GM18508 (cell line): ENCODE data around the gene IGFN1.

Experiments used
- ATAC-seq: cut with Tn5 transposase; IDR thresholded peaks from one replicate; pipeline ENCODE4 v1.9.1; 2021; ENCODE audit warnings: moderate number of reproducible peaks; ENCODE audit not compliant: insufficient read depth, unreplicated experiment

Gene IGFN1

GRCh38 chr1:201259476-201260235 lies 69.0 kb downstream of the IGFN1 start:
- ATAC-seq, result no peak

DNA sequence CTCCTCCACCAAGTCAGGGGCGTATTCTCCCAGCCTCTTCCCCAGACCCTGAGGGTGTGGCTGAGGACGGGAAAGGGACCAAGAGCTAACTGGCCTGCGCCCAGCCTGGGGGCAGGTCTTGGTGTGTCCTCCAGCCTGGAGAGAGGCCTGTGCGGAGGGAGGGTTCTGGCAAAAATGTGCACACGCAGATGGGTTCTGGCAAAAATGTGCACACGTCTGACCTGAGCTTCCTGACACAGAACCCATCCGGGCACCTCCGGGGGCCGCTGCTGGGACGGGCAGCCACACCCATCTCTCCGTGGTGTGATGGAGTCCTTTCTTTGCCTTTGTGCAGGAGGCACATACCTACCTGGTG lies 69.6 kb downstream of the IGFN1 start:
- ATAC-seq, result no peak

- no peak for ATAC-seq
Measured at GRCh38 chr1:201260648-201261311, 70.2 kb downstream of the IGFN1 start.

DNA sequence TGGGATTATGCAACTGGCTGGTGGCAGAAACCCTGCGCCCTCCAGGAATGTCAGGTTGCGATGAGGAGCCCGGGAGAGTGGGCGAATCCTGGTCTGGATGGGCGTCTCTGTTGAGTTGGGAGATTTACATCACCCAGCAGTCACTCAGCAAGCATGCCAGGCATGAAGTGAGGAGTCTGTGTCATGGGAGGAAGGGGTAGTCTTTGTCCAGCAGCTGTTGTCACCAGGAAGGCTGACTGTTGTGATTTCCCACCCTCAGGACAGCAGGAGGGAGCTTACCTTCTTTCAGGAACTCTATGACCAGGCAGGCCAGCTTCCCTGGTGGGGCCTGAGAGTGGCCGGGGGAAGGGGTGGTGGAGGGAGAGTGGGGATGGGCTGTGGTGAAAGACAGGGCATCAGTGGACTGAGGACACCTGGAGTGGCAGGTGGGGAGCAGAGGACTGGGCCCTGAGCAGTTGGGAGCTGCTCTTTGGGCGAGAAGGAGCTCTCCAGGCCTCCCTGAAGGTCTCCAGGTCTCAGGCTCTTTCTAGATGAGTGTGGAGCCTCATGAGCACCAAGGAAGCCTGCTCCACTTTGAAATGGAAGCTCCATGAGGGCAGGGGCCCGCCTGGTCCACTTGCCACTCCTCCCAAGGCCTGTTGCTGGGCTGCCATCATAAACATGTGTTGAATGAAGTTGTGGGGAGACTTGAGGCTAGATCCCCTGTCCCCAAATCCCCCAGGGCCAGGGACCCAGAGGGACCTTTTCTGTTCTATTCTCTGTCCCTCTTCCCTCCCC lies 71.3 kb downstream of the IGFN1 start:
- no peak for ATAC-seq

DNA sequence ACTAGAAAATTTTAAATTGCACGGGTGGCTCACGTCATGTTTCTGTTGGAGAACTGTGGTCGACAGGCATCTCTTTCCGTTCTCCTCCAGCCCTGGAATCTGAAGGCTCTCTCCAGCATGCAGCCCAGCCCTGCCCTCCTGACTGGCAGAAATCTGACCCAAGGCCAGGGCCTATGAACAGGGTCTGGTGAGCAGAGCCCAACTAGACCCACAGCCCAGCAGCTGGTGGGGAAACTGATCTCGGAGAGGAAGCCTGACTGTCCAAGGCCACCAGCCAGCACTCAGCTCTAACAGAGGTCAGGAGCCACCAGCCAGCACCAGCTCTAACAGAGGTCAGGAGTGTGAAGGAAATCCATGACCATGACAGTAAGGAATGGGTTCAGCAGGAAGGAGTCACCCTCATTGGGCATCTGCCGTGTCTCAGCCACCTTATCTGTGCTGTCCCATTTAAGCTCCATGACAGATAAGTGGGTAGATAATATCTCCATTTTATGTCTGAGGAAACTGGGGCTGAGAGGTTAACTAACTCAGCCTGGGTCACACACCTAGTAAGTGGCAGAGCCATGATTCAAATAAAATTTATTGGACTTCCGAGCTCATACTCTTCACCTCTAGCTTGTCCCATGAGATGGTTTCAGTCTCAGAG lies 72.5 kb downstream of the IGFN1 start:
- no peak for ATAC-seq

GRCh38 chr1:201264072-201264471 lies 73.4 kb downstream of the IGFN1 start:
- no peak for ATAC-seq

DNA sequence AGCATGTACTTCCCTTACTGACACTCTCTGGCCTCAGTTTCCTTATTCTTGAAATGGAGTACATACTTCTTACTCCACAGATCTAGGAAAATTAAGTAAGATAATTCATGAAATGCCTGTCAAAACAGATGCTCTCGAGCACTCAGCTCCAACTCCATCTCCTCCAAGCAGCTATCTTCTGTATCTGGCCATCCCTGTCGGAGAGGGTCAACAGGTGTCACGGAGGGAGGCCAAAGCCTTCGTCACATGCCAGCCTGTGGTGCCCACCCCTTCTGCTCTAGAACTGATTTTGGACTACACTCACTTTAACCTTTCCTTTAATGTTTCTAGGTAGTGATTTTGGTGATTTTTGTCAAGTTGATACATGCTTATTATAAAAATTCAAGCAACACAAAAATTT lies 73.9 kb downstream of the IGFN1 start:
- ATAC-seq, result no peak

DNA sequence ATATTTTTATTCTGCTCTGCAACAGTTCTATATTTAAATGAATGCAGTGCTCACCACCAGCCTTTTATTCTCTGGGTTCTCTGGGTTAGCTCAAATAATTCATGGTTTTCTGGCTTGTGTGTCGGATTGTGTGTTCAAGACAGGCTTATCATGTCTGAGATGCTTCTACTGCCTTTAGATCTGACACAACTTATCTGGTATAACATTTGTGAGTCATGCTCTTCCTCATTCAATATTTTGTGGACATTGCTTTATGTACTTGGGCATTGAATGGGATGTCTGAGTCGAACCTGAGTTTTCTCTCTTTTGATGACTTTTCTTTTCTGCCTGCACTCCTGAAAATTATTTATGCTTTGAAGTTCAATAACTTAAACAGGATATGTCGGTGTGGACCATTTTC lies 75.1 kb downstream of the IGFN1 start:
- no peak for ATAC-seq

DNA sequence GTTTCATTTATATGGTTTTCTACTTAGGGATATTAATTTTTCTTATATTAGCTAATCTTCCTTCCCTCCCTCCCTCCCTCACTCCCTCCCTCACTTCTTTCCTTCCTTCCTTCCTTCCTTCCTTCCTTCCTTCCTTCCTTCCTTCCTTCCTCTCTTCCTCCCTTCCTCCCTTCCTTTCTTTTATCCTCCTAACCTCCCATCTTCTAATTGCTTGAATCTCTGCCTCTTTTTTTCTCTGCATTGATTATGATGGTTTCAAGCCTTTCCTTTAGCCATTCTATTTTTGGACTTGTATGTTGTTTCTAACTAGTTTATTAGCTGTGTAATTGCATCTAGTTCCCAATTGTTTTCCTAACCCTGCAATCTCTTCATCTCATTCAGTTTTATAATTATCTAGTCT lies 75.7 kb downstream of the IGFN1 start:
- ATAC-seq, result no peak

GRCh38 chr1:201266774-201267173 lies 76.2 kb downstream of the IGFN1 start:
- no peak for ATAC-seq

DNA sequence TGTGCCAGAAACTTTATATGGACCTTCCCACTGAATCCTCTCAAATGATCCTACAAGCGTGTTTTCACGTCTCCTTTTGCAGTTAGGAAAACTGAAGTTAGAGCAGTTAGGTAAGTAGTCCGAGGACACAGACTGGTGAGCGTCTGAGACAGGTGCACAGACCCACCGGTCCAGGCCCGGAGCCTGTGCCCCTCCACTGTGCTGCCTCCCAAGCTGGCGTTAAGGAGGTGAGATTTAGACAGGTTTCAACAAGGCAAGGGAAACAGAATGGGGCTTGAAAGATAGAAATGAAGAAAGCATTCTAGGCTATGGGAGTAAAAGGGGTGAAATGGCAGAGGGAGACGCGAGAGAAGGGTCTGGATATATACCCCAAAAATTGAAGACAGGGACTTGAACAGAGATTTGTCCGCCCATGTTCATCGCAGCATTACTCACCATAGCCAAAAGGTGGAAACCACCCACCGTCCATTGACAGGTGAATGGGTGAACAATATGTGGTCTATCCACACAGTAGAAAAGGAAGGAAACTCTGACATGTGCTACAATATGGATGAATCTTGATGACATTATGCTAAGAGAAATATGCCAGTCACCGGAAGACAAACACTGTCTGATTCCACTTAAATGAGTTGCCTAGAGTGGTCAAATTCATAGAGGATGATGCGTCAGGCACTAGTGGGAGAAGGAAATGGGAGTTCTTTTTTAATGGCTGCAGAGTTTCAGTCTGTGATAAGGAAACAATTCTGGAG lies 77.0 kb downstream of the IGFN1 start:
- no peak for ATAC-seq

DNA sequence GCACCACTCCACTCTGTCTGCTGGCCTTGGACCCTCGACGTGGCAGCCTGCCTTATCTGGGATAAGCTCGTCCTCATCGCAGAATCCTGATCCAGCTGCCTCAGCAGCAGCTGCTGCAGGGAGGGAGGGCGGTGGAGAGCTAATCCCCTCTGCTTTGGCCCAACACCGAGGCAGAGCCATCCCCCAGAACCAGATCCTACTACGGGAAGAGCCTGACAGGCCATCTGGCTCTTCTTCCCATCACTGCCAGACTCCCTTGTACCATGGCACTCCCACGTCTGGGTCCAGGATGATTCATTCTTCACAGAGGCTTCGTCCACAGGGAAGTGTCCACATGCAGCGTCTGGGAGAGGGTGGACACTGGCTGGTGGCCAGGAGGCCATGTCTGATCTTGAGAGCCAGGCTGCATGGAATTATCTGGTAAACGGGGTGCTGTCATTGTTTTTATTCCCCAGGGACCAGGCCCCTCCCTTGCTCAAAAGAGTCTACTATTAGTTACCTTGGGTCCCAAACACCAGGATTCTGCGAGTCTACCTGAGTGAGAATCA lies 78.1 kb downstream of the IGFN1 start:
- ATAC-seq, result no peak

DNA sequence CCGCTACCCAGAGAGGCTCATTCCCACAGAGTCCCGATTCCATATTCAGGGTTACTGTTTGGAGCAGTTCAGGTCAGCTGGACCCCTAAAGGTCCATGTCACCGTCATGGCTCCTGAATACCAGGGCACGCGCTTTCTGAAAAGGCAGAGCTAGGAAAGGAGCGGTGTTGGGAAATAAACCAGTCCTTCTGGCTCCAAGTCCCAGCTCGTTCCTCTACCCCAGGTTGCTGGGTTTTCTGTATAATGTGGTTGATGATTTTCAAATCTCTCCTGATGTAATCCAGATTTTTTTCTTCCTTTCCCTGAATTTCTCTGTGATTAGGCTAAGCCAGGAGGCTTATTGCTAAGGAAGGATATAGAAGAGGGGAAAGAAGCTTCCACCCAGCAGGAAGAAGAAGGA lies 78.7 kb downstream of the IGFN1 start:
- no peak for ATAC-seq

- no peak for ATAC-seq
Measured at GRCh38 chr1:201269900-201270410, 79.3 kb downstream of the IGFN1 start.

DNA sequence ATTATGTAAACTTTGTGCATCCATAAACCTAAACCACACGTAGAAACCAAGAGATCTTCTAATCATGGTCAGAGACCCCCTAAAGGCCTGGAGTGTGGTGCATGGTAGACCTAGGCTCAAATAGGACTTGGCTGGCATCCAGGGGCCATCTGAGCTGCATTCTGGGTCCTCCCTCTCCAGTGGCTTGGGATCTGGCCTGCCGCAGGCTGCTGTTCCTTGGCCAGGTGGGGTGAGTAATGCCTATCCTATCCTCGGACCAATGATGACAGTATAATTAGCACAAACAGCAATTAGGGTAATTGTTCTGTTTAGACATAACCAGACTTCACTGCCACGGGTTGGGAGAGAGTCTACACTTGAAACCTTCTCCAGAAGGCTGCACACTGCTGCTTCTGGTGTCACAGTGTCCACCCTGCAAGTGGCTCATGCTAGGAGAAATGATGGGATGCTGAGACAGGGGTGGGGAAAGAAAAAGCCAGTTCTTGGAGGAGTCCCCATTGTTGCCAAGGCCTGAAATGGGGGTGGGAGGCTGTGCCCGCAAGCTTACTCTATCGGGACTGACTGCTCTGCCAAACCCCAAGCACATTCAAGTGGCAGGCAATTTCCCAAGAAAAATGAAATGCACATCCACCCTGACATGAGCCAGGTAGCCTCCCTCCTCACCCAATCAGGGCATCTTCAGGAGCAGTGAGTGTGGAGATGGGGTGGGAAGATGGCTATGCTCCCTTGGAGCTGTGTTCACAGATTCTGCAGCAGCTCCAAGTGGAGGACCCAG lies 80.2 kb downstream of the IGFN1 start:
- no peak for ATAC-seq

GRCh38 chr1:201272799-201273198 lies 82.2 kb downstream of the IGFN1 start:
- no peak for ATAC-seq

DNA sequence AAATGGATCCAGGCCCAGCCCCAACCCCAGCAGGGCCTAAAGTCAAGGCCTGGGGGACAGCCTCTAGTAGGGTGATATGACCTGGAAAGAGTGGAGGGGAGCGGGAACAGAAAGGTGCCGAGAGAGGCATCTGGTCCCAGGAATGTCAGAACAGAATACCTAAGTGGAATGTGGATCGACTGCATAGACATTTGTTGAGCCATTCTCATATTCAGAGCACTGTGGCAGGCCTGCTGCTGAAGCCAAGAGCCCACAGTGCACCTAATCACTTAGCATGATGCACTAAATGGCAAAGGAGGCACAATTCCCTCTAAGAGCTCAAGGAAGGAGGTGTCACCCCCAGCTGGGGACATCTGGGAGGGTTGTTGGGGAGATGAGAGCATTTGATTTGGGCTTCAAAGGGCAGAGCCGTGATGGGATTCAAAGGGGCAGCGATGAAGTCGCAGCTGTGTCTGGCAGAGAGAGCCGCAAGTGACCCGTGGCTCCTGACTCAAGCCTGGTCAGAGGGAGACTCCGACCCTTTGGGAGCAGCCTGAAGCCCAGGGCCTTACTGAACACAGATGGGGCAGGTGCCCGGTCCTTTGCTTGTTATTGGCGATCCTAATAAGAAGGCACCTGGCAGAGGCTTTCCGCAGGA lies 84.1 kb downstream of the IGFN1 start:
- no peak for ATAC-seq

DNA sequence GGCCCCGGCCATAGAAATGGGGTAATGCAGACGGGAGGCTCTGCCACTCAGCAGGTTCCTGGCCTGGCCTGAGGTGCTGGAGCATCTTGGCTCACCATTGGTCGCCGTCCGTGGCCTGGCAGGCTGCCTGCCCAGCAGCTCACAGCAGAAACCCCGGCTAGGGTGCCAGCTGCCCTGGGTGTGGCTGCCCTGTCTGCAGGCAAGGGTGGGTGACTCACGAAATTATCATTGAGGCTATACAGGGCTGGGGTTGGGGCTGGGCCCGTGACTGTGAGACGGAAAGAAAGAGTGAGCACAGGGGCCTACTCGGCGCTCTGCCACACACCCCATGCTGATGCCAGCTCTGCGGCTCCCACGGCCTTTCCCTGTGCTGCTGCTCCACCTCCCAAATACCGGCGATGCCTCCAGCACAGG lies 84.6 kb downstream of the IGFN1 start:
- ATAC-seq, result no peak

GRCh38 chr1:201276891-201277290 lies 86.3 kb downstream of the IGFN1 start:
- ATAC-seq, result no peak
